Endothelial cell of umbilical vein (primary cell): ENCODE results near the gene FAM222B. TPM values are rescaled to one million over a fixed set of nuclear protein-coding genes. Genes with fewer than 3 reads are reported as not detected.

ENCODE experiments used
- BruUV-seq: library from RNA; stranded (reverse); fragments of 400-500 nt; replicated peaks from 2 replicates; lab custom pipeline; 2021; lab: Mats Ljungman, UMichigan
- CTCF ChIA-PET: fragments of 300-600, 350-600 bp; sonication (Branson Sonifier 250); formaldehyde crosslinking; loops from one replicate; lab custom pipeline; 2021; ENCODE audit warnings: antibody characterized with exemption, inconsistent platforms; lab: Charles Lee
- POLR2A ChIA-PET: fragments of 300-600, 350-600 bp; sonication (Branson Sonifier 250); formaldehyde crosslinking; loops from one replicate; lab custom pipeline; 2021; ENCODE audit warnings: antibody characterized with exemption, inconsistent platforms; lab: Charles Lee
- DNase-seq: peaks from one replicate; pipeline ENCODE4 v3.0.0-alpha.2; 2011; ENCODE audit warnings: low read depth, low spot score
- FAIRE-seq: peaks from 2 replicates; lab custom pipeline; 2011; peaks lifted over from hg19 to GRCh38; lab: Jason Lieb, UNC
- H2AFZ ChIP-seq: 2 replicates; pipeline ENCODE4 v1.6.0; 2012; ENCODE audit warnings: low read depth, low read length, control low read depth, inconsistent platforms
- H3K27ac ChIP-seq: 2 replicates; pipeline ENCODE4 v1.5.1; 2011; ENCODE audit warnings: low read depth, mild to moderate bottlenecking, control low read depth, low read length, moderate library complexity; ENCODE audit not compliant: insufficient read depth
- H3K27me3 ChIP-seq, 2 experiments: 2 replicates each; pipeline versions ENCODE4 v1.6.0 to v1.6.1; 2011; ENCODE audit warnings: low read length in 2 of 2, mixed read lengths in 1 of 2; ENCODE audit not compliant: control insufficient read depth in 2 of 2, insufficient read depth in 2 of 2
- H3K36me3 ChIP-seq, 2 experiments: 2 replicates in 1 of 2; 3 replicates in 1 of 2; pipeline ENCODE4 v1.5.1; 2011; ENCODE audit warnings: low read length in 2 of 2, mild to moderate bottlenecking in 1 of 2, moderate library complexity in 1 of 2; ENCODE audit not compliant: control insufficient read depth in 2 of 2, insufficient read depth in 2 of 2; ENCODE audit errors: extremely low read depth in 1 of 2
- H3K4me1 ChIP-seq: 3 replicates; pipeline ENCODE4 v1.5.1; 2011; ENCODE audit warnings: mild to moderate bottlenecking, low read length; ENCODE audit not compliant: control insufficient read depth, insufficient read depth; ENCODE audit errors: extremely low read depth
- H3K4me2 ChIP-seq: 2 replicates; pipeline ENCODE4 v1.6.1; 2011; ENCODE audit warnings: low read length, control low read depth, mixed read lengths; ENCODE audit not compliant: insufficient read depth
- H3K4me3 ChIP-seq, 3 experiments: fragments of 200-600 bp in 1 of 3; sonication (generic), shearing (Covaris generic) in 1 of 3; replicated peaks in 1 of 3; 2 replicates each; pipeline ENCODE4 v1.5.1; 2011 to 2016; ENCODE audit warnings: control low read depth in 3 of 3, low read length in 3 of 3, mild to moderate bottlenecking in 2 of 3, inconsistent platforms in 1 of 3, low read depth in 1 of 3, moderate library complexity in 1 of 3; ENCODE audit not compliant: insufficient read depth in 1 of 3
- H3K79me2 ChIP-seq: 2 replicates; pipeline ENCODE4 v1.6.0; 2012; ENCODE audit warnings: low read length, inconsistent platforms; ENCODE audit not compliant: control insufficient read depth, insufficient read depth
- H3K9ac ChIP-seq: replicated peaks from 2 replicates; pipeline ENCODE3; 2011; ENCODE audit warnings: low read length, control low read depth; ENCODE audit not compliant: insufficient read depth; ENCODE audit errors: extremely low read depth
- H3K9me1 ChIP-seq: replicated peaks from 3 replicates; pipeline ENCODE4 v1.6.0; 2011; ENCODE audit warnings: mild to moderate bottlenecking, low read length; ENCODE audit not compliant: control insufficient read depth, insufficient read depth; ENCODE audit errors: extremely low read depth
- H3K9me3 ChIP-seq: replicated peaks from 2 replicates; pipeline ENCODE4 v1.5.1; 2012; ENCODE audit warnings: low read length, inconsistent platforms; ENCODE audit not compliant: control insufficient read depth, insufficient read depth
- H4K20me1 ChIP-seq: replicated peaks from 2 replicates; pipeline ENCODE3; 2011; ENCODE audit warnings: mild to moderate bottlenecking, low read length; ENCODE audit not compliant: control insufficient read depth, insufficient read depth; ENCODE audit errors: extremely low read depth
- EZH2 ChIP-seq: IDR thresholded peaks from 2 replicates; pipeline ENCODE4 v1.6.1; 2012; ENCODE audit warnings: borderline replicate concordance, low read depth, mild to moderate bottlenecking, moderate library complexity, low read length, inconsistent platforms; ENCODE audit not compliant: severe bottlenecking
- FOS ChIP-seq: IDR thresholded peaks from 2 replicates; pipeline ENCODE4 v1.6.1; 2011; ENCODE audit warnings: mild to moderate bottlenecking, low read length, moderate library complexity, borderline replicate concordance; ENCODE audit not compliant: insufficient read depth
- POLR2A ChIP-seq: IDR thresholded peaks from 2 replicates; pipeline ENCODE4 v1.6.1; 2012; ENCODE audit warnings: low read depth, mild to moderate bottlenecking, control low read depth, low read length
- POLR2AphosphoS5 ChIP-seq: IDR thresholded peaks from 2 replicates; pipeline ENCODE4 v1.6.1; 2012; ENCODE audit warnings: low read depth, mild to moderate bottlenecking, control low read depth, low read length, moderate library complexity; ENCODE audit not compliant: insufficient read depth
- dilution Hi-C: fragments of 300-500 bp; cut with MboI; formaldehyde crosslinking; loops from one replicate; pipeline ENCODE4 v1.15.0; 2019; ENCODE audit warnings: low sequenced_read_pairs; ENCODE audit not compliant: extremely low pct_ligation_motif_present
- intact Hi-C: fragments of 100-400 bp; cut with micrococcal nuclease; formaldehyde crosslinking; loops from one replicate; pipeline ENCODE4 v1.10.0; 2022
- polyA plus RNA-seq, 4 experiments: library from polyadenylated mRNA; depleted of rRNA in 3 of 4; stranded (reverse) in 3 of 4; unstranded in 1 of 4; fragments of >200 nt; gene quantifications; 2 replicates each; pipeline versions ENCODE4 v1.2.1 to v1.2.3, GENCODE V29; 2011 to 2012; ENCODE audit warnings: missing spikeins in 1 of 4
- total RNA-seq: library from RNA; stranded (reverse); gene quantifications from 2 replicates; pipeline ENCODE4 v1.2.3, GENCODE V29; 2021
- TF ChIP-seq, protein P1 (sequence below), 2 donors: IDR thresholded peaks; 1 replicate in 1 of 2; 2 replicates in 1 of 2; pipeline ENCODE4 v1.5.1; 2011; ENCODE audit warnings: low read length in 2 of 2, mild to moderate bottlenecking in 2 of 2, moderate library complexity in 2 of 2, control low read depth in 1 of 2, inconsistent platforms in 1 of 2, low read depth in 1 of 2; ENCODE audit not compliant: insufficient read depth in 1 of 2; ENCODE audit errors: extremely low read depth in 1 of 2

The FAM222B gene
- total and polyA plus RNA-seq, 2 donors (not counting 3 experiments of a cell fraction or from before 2014, with no cell fraction given), result 21.1 to 30.6 TPM

DNA sequence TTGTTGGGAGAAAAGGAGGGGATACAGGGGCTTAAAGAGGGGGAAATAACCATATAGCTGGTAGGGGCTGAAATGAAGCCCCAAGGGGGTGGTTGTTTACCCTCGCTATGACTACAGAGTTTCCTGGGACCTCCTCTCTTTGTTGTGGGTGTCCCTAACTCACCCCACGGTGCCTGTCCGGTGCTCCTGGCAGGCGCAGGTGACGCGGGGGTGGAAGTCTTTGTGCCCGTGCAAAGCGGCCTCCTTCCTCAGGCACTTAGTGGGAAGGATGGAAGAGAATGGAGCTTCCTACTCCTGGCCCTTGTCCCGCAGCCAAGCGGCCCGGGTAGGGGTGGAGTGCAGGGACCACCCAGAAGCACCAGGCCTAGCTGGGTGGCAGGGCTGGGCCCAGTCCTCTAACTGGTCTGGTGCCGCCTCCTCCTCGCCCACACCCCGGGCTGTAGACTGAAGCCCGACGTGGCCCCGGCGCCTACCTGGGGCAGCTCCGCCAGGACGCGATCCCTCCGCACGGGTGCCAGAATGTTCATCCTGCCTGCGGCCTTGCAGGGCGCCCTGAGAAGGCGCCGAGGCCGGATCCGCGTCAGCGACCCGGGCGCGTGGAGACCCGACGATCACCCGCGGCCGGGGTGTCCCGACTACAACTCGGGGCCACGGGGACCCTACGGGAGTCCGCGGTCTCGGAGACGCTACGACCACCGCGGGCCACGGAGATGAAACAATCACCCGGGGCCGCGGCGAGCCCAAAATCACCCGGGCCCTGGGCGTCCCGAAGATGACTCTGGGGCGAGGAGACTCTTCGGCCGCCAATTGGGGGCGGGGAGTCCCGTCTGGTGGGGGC lies 125.6 kb downstream of the FAM222B start:
- ChIA-PET POLR2A (no interaction called here), CTCF (no interaction called here)
- TSS peak; percentile 25 for BruUV-seq
- TF ChIP-seq POLR2A (peak; percentile 7), EZH2 (no peak)
- intact Hi-C loops (loop anchor here (5.0 kb wide), 2 partner anchors 70 to 95 kb away; partner anchors contain the start of gene BLTP2), dilution Hi-C loops (no loop called here)
- Histone ChIP-seq H4K20me1 (no peaks in the 10 kb centered on the region), H3K9me1 (no peaks in the 10 kb centered on the region), H2AFZ (peak overlapping the region; percentile 69), H3K4me2 (peak overlapping the region; percentile 72), H3K9ac (peak overlapping the region; percentile 65), H3K9me3 (no peaks in the 10 kb centered on the region), H3K27ac (peak overlapping the region; percentile 76), H3K4me3 (peak overlapping the region; percentile 19 to 60 (median 44)), H3K4me1 (peaks cover 28% of the 10 kb centered on the region), H3K79me2 (peaks cover 27% of the 10 kb centered on the region), H3K27me3 (no peaks in the 10 kb centered on the region), H3K36me3 (peaks cover 3 to 11% of the 10 kb centered on the region in 2 experiments)
- no peak for FAIRE-seq
- DNase-seq, result peak; percentile 30

DNA sequence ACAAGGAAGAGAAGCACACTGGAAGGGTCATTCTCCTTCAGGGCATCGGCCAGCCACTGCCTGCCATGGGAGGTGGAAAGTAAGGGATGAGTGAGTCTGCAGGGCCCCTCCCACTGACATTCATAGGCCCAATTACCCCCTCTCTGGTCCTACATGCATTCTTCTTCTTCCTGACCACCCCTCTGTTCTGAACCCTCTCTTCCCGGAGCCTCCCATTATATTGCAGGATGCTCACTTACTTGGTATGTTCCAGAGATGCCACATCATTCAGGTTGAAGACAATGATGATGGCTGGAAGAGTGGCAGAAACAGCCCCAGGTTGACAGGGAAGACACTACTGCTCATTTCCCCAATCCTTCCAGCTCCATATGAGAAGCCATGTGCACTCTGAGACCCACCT lies 127.4 kb downstream of the FAM222B start:
- H2AFZ ChIP-seq, result no peak overlapping the region
- TF ChIP-seq POLR2A (no peak), POLR2AphosphoS5 (no peak), FOS (no peak)
- TF ChIP-seq, protein P1, sequence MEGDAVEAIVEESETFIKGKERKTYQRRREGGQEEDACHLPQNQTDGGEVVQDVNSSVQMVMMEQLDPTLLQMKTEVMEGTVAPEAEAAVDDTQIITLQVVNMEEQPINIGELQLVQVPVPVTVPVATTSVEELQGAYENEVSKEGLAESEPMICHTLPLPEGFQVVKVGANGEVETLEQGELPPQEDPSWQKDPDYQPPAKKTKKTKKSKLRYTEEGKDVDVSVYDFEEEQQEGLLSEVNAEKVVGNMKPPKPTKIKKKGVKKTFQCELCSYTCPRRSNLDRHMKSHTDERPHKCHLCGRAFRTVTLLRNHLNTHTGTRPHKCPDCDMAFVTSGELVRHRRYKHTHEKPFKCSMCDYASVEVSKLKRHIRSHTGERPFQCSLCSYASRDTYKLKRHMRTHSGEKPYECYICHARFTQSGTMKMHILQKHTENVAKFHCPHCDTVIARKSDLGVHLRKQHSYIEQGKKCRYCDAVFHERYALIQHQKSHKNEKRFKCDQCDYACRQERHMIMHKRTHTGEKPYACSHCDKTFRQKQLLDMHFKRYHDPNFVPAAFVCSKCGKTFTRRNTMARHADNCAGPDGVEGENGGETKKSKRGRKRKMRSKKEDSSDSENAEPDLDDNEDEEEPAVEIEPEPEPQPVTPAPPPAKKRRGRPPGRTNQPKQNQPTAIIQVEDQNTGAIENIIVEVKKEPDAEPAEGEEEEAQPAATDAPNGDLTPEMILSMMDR (IDR thresholded peaks at IDR 0.05; ENCODE audit: extremely low read depth in 1 of 2, insufficient read depth in 1 of 2, low read depth in 1 of 2, low read length in 2 of 2), result no peak
- intact Hi-C loops (loop anchor here (5.0 kb wide), 2 partner anchors 68 to 97 kb away; partner anchors contain the start of gene BLTP2), dilution Hi-C loops (no loop called here)
- BruUV-seq, result no TSS peak
- peaks cover 24% of the 10 kb centered on the region for H3K4me1 ChIP-seq
- FAIRE-seq (no peak), DNase-seq (no peak)
- POLR2A ChIA-PET, result no interaction called here
- peaks cover 10% of the 10 kb centered on the region for H3K79me2 ChIP-seq
- H3K4me3 ChIP-seq, result no peak overlapping the region
- H3K27ac ChIP-seq, result no peak overlapping the region
- no peak overlapping the region for H3K9ac ChIP-seq
- H3K36me3 ChIP-seq, result peaks cover 0 to 11% of the 10 kb centered on the region in 2 experiments
- CTCF ChIA-PET, result interaction anchor here (1.3 kb wide), 1 partner anchor 35 kb away, joined by 3 read pairs; no protein-coding TSS in a partner anchor
- H4K20me1 ChIP-seq, result no peaks in the 10 kb centered on the region
- no peak overlapping the region for H3K4me2 ChIP-seq
- H3K9me3 ChIP-seq, result no peaks in the 10 kb centered on the region
- H3K9me1 ChIP-seq, result no peaks in the 10 kb centered on the region
- H3K27me3 ChIP-seq, result no peaks in the 10 kb centered on the region
